Hepatocyte (in vitro differentiated cells): ENCODE data around the gene TMEM178A. TPM values are rescaled to one million over a fixed set of nuclear protein-coding genes. Genes with fewer than 3 reads are reported as not detected.

Experiments used
- DNase-seq: peaks from one replicate; pipeline ENCODE4 v3.0.0-alpha.2; 2016; ENCODE audit warnings: low spot score
- H2AFZ ChIP-seq: fragments of 200-600 bp; sonication (generic); 2 replicates; pipeline ENCODE4 v1.6.0; 2016; ENCODE audit warnings: antibody characterized with exemption, mild to moderate bottlenecking
- H3K27ac ChIP-seq: fragments of 200-600 bp; sonication (generic); 2 replicates; pipeline ENCODE4 v1.5.1; 2016; ENCODE audit warnings: mild to moderate bottlenecking
- H3K27me3 ChIP-seq: fragments of 200-600 bp; sonication (generic); 2 replicates; pipeline ENCODE4 v1.6.1; 2016
- H3K36me3 ChIP-seq: fragments of 200-600 bp; sonication (generic); replicated peaks from 2 replicates; pipeline ENCODE4 v1.5.1; 2016; ENCODE audit warnings: low read depth; ENCODE audit not compliant: insufficient read depth
- H3K4me1 ChIP-seq: fragments of 200-600 bp; sonication (generic); 2 replicates; pipeline ENCODE4 v1.5.1; 2016; ENCODE audit warnings: mild to moderate bottlenecking, moderate library complexity; ENCODE audit not compliant: insufficient read depth
- H3K4me2 ChIP-seq: fragments of 200-600 bp; sonication (generic); 2 replicates; pipeline ENCODE4 v1.6.0; 2016
- H3K4me3 ChIP-seq: fragments of 200-600 bp; sonication (generic); 2 replicates; pipeline ENCODE4 v1.5.1; 2016; ENCODE audit warnings: mild to moderate bottlenecking
- H3K79me2 ChIP-seq: fragments of 200-600 bp; sonication (generic); 2 replicates; pipeline ENCODE4 v1.6.0; 2017; ENCODE audit warnings: mild to moderate bottlenecking
- H3K9me2 ChIP-seq: fragments of 200-600 bp; sonication (generic); replicated peaks from 2 replicates; pipeline ENCODE4 v1.6.0; 2017; ENCODE audit warnings: mild to moderate bottlenecking; ENCODE audit not compliant: insufficient read depth
- H3K9me3 ChIP-seq: fragments of 200-600 bp; sonication (generic); 2 replicates; pipeline ENCODE4 v1.5.1; 2016; ENCODE audit warnings: low read depth, mild to moderate bottlenecking
- H4K20me1 ChIP-seq: fragments of 200-600 bp; sonication (generic); 2 replicates; pipeline ENCODE4 v1.6.0; 2016; ENCODE audit warnings: mild to moderate bottlenecking; ENCODE audit not compliant: insufficient read depth, poor library complexity, severe bottlenecking
- EZH2 ChIP-seq: fragments of 200-600 bp; sonication (generic); IDR thresholded peaks from 2 replicates; pipeline ENCODE4 v1.6.1; 2016; ENCODE audit warnings: antibody characterized with exemption, mild to moderate bottlenecking, borderline replicate concordance
- EZH2phosphoT487 ChIP-seq: fragments of 200-600 bp; sonication (generic); IDR thresholded peaks from one replicate; pipeline ENCODE4 v1.6.1; 2018; ENCODE audit warnings: antibody characterized with exemption, mild to moderate bottlenecking, low read depth, moderate library complexity; ENCODE audit not compliant: unreplicated experiment, severe bottlenecking
- WGBS: methylation state at CpG from one replicate; pipeline ENCODE4 v1.1.6; 2016; ENCODE audit warnings: low lambda C conversion rate; ENCODE audit errors: missing lambda C conversion rate; 5-methylcytosine and 5-hydroxymethylcytosine counted together
- polyA plus RNA-seq: library from polyadenylated mRNA; unstranded; fragments of >200 nt; fragmentation: Nextera tagmentation; extraction: Ambion mirVana; gene quantifications from 2 replicates; pipeline ENCODE4 v1.2.1, GENCODE V29; 2016
- total RNA-seq: library from RNA; depleted of rRNA; stranded (reverse); fragments of >200 nt; gene quantifications from 2 replicates; pipeline ENCODE4 v1.2.3, GENCODE V29; 2014
- TF ChIP-seq, protein P1 (sequence below): fragments of 200-600 bp; sonication (generic); IDR thresholded peaks from 2 replicates; pipeline ENCODE4 v1.5.1; 2016; ENCODE audit warnings: antibody characterized with exemption, mild to moderate bottlenecking; ENCODE audit not compliant: poor library complexity

Gene TMEM178A
- total and polyA plus RNA-seq, 2 experiments from 2014 or later, result 3.9 to 6.6 TPM

GRCh38 chr2:39720970-39721369 is 55.3 kb downstream of the TMEM178A start:
- no peaks in the 10 kb centered on the region for H3K79me2 ChIP-seq
- H3K4me1 ChIP-seq, result peaks cover 11% of the 10 kb centered on the region
- no peaks in the 10 kb centered on the region for H3K9me3 ChIP-seq
- DNase-seq, result no peak
- H3K27me3 ChIP-seq, result no peaks in the 10 kb centered on the region
- 88% methylated on average over 2 of the region's 2 CpGs for WGBS
- H3K4me2 ChIP-seq, result no peak overlapping the region
- H3K9me2 ChIP-seq, result no peaks in the 10 kb centered on the region
- TF ChIP-seq, protein P1, sequence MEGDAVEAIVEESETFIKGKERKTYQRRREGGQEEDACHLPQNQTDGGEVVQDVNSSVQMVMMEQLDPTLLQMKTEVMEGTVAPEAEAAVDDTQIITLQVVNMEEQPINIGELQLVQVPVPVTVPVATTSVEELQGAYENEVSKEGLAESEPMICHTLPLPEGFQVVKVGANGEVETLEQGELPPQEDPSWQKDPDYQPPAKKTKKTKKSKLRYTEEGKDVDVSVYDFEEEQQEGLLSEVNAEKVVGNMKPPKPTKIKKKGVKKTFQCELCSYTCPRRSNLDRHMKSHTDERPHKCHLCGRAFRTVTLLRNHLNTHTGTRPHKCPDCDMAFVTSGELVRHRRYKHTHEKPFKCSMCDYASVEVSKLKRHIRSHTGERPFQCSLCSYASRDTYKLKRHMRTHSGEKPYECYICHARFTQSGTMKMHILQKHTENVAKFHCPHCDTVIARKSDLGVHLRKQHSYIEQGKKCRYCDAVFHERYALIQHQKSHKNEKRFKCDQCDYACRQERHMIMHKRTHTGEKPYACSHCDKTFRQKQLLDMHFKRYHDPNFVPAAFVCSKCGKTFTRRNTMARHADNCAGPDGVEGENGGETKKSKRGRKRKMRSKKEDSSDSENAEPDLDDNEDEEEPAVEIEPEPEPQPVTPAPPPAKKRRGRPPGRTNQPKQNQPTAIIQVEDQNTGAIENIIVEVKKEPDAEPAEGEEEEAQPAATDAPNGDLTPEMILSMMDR, result no peak
- TF ChIP-seq EZH2phosphoT487 (no peak), EZH2 (no peak)
- H3K27ac ChIP-seq, result no peak overlapping the region
- no peaks in the 10 kb centered on the region for H4K20me1 ChIP-seq
- H3K4me3 ChIP-seq, result no peak overlapping the region
- no peak overlapping the region for H2AFZ ChIP-seq
- no peaks in the 10 kb centered on the region for H3K36me3 ChIP-seq

DNA sequence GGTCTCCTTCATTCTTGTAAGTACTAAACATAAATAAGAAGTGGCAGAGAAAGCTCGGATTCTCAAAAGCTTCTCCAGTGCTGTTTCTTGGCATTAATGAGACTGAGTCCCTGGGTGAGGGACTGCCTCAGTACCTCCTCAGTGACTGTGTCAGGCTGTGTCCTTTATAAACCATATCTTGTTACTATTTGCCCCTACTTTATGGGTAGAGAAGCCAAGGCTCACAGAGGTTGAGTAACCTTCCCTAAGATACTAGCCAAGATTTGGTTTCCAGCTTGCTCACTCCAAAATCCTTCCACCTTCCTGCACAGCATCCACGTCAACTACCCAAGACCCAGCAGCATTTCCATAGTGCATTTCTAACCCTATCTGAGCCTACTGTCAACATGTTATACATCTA is 57.8 kb downstream of the TMEM178A start:
- Histone ChIP-seq H3K79me2 (no peaks in the 10 kb centered on the region), H3K4me2 (no peak overlapping the region), H3K9me2 (no peaks in the 10 kb centered on the region), H4K20me1 (no peaks in the 10 kb centered on the region), H2AFZ (no peak overlapping the region), H3K4me1 (peaks cover 8% of the 10 kb centered on the region), H3K4me3 (no peak overlapping the region), H3K36me3 (no peaks in the 10 kb centered on the region), H3K27ac (no peak overlapping the region), H3K9me3 (no peaks in the 10 kb centered on the region), H3K27me3 (no peaks in the 10 kb centered on the region)
- WGBS, result 69% methylated on average over 2 of the region's 2 CpGs
- TF ChIP-seq EZH2phosphoT487 (no peak), EZH2 (no peak)
- TF ChIP-seq, protein P1, result no peak
- DNase-seq, result no peak

- no peaks in the 10 kb centered on the region for H4K20me1 ChIP-seq
- no peaks in the 10 kb centered on the region for H3K79me2 ChIP-seq
- TF ChIP-seq, protein P1, result no peak
- TF ChIP-seq EZH2phosphoT487, result no peak
- no peak for TF ChIP-seq EZH2
- no peak for DNase-seq
- no peak overlapping the region for H3K27ac ChIP-seq
- peaks cover 4% of the 10 kb centered on the region for H3K4me1 ChIP-seq
- WGBS, result 58% methylated on average over 9 of the region's 9 CpGs
- H2AFZ ChIP-seq, result no peak overlapping the region
- H3K27me3 ChIP-seq, result no peaks in the 10 kb centered on the region
- no peaks in the 10 kb centered on the region for H3K9me3 ChIP-seq
- H3K4me2 ChIP-seq, result no peak overlapping the region
- H3K36me3 ChIP-seq, result no peaks in the 10 kb centered on the region
- no peak overlapping the region for H3K4me3 ChIP-seq
- no peaks in the 10 kb centered on the region for H3K9me2 ChIP-seq
Observed at GRCh38 chr2:39723946-39724827, 58.5 kb downstream of the TMEM178A start.
